ENCODE measurements around the gene HIP1R.

Gene HIP1R

DNA sequence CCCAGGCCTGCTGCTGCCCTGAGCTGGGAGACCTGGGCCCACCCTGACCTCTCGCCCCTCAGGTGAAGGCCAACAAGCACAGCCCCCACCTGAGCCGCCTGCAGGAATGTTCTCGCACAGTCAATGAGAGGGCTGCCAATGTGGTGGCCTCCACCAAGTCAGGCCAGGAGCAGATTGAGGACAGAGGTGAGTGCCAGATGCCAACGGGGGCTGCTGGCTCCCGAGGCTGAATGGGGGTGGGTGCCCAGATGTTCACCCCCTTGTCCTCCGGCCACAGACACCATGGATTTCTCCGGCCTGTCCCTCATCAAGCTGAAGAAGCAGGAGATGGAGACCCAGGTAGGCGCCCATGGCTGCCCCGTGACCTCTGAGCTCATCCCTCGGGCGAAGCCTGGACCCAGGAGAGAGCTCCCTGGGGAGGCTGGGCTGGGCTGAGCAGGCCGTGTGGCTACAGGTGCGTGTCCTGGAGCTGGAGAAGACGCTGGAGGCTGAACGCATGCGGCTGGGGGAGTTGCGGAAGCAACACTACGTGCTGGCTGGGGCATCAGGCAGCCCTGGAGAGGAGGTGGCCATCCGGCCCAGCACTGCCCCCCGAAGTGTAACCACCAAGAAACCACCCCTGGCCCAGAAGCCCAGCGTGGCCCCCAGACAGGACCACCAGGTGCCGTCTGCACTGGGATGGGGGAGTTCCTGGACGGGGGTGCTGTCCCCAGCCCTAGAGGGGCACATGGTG, 25.8 kb downstream of the HIP1R start:
- DNase-seq, result no peak

- DNase-seq, result no peak
These were observed 26.3 kb downstream of the HIP1R start for GRCh38 chr12:122861587-122861970.

DNA sequence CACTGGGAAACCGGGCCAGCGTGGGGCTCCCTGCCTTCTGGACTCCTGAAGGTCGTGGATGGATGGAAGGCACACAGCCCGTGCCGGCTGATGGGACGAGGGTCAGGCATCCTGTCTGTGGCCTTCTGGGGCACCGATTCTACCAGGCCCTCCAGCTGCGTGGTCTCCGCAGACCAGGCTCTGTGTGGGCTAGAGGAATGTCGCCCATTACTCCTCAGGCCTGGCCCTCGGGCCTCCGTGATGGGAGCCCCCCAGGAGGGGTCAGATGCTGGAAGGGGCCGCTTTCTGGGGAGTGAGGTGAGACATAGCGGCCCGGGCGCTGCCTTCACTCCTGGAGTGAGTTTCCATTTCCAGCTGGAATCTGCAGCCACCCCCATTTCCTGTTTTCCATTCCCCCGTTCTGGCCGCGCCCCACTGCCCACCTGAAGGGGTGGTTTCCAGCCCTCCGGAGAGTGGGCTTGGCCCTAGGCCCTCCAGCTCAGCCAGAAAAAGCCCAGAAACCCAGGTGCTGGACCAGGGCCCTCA, 26.9 kb downstream of the HIP1R start:
- no peak for DNase-seq

- no peak for DNase-seq
These were observed 27.8 kb downstream of the HIP1R start for GRCh38 chr12:122862872-122863701.

DNA sequence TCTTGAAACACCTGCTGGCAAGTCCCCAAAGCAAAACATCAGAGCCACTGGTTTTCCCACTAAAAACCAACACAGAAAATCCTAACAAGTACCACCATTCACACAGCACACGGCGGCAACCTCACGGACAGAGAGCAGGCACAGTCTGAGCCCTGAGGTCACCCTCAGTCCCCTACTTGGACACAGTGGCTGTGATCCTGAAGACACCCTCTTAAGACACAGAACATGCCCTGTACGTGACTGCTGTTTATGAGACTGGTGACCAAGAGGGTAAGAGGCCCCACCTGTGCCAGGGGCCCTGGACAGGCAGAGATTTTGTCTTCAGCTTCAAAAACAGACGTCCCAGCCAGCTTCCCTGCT, 29.6 kb downstream of the HIP1R start:
- no peak for DNase-seq

DNA sequence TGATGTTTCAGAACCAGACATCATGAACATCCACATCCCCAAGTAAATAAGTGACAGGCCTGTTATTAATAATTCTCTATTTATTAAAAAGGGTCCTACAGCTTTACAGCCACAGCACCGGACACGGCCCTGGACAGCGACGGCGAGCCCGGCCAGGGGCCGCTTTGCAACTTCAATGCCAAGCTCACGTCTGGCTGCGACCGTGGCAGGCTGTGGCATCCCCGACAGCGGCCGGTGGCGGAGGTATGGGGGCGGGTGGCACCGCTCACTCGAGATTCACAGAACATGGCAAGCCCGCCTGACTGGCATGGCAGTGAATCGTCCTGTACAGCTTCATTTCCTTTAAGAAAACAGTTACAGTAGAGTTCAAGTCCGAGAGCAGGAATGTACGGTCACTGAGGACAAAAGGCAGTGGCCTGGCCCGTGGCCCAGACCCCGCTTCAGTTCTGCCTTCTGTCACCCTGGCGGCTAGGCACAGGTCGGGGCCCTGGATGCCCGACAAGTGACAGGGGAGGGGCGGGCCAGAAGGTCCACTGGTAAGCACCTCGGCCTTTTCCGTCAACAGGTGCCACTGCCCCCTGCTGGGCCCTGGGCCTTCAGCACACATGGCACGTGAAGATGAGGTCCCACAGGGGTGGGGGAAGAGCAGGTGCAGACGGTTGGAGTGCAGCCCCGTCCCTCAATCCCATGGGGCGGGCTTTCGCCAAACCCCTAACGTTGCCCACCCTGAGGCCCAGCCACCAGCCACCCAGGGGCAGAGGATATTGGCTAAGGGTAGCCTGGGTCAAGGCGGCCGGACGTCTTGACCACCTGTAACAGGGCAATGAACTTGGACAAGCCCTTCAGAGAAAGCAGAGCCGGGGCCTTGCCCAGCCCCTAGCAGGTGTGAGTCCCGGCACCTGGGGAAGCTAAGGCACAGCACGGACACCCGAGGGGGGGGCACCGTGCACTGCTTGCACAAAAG, 30.3 kb downstream of the HIP1R start:
- DNase-seq, result no peak

GRCh38 chr12:122866379-122866778, 31.1 kb downstream of the HIP1R start:
- no peak for DNase-seq

GRCh38 chr12:122866950-122867607, 31.8 kb downstream of the HIP1R start:
- DNase-seq, result no peak

DNA sequence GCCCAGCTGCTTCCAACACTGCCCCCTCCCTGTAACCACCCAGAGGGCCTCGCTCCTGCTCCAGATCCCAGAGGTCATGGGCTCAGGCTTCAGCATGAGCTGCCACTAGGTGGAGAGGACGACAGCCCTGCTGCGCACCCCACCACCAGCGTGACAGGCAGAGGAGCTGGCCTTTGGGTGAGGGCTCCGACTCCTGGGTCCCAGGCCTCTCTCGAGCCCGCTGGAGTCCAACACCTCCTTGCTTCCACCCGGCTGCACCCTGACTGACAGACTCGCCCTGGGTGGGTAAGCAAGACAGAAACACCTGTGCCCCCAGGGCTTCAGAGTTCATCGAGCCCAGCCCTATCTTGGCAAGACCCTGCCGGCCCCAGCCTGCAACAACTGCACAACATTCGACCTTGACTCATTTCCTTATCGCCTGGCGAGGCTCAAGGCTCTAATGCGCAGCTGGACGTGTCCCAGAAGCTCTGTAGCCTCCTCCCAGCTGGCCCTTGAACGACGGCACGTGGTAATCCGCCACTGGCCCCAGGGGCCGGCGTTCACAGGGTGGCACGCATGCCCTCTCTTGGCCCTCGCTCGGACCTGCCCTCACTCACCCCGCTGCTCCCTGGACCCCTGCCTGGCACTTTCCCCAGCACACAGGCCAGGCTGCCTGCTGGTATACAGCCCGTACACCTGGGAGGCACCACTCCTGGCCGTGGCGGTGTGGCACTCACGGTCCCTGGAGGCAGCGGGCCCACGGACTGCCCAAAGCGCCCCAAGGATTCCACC, 32.6 kb downstream of the HIP1R start:
- DNase-seq, result no peak

GRCh38 chr12:122868471-122869177, 33.4 kb downstream of the HIP1R start:
- DNase-seq, result no peak

- DNase-seq, result no peak
These were observed 34.1 kb downstream of the HIP1R start for GRCh38 chr12:122869207-122869973.

DNA sequence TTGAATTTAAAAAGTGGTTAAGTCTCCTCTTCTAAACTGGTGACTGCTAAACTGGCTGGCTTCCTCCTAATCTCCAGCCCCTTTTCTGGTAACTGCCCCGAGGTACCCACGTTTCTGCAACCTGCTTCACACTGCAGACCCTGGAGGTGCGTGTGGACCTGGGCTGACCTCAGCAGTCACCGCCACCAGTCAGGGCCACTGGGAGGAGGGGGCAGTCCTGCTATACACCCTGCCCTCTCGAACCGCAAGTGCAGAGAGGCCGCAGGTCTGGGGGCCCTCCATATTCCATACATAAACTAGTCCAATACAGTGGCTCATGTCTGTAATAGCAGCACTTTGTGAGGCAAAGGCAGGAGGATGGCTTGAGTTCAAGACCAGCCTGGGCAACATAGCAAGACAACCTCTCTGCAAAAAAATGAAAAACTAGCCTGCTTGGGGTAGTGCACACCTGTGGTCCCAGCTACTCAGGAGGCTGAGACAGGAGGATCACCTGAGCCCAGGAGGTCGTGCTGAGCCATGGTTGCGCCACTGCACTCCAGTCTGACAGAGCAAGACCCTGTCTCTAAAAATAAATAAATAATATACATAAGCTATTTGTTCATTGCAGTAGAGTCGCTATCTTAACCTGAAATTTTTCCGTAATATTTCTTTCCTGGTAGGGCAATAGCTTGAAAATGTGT, 35.0 kb downstream of the HIP1R start:
- no peak for DNase-seq

DNA sequence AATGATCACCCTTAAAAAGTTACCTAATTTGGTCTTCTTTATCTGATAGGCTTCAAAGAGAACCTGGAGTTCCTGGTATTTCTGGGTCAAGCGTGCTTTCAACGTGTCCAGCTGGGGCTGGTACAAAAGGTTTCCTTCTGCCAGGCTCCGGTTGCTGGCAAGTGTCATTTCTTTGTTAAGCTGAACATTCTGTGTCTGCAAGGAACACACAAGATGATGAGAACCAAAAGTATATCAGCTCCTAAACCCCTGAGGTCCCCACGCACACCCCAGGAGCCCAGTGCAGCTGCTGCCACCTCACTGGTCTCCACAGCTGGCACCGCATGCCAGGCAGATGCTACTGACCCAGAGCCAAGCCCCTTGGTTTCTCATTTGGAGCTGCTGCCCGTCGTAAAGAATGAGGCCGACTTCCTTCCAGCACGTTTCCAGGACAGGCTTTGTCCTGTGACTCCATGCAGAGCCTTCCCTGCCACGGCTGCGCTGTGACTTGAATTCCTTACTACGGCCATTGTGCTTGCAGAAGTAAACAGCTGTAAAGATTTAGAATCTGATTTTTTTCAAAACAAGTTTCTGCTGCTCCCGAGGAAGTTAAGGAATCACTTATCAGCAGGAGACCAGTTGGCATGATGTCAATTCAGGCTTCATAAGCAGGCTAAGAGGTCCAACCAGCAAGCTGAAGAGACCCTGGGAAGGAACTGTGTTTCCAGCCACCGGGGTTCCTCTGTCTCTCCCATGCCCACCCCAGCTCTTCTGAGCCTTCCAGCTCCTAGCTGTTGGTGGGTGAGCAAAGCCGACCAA, 35.8 kb downstream of the HIP1R start:
- no peak for DNase-seq

DNA sequence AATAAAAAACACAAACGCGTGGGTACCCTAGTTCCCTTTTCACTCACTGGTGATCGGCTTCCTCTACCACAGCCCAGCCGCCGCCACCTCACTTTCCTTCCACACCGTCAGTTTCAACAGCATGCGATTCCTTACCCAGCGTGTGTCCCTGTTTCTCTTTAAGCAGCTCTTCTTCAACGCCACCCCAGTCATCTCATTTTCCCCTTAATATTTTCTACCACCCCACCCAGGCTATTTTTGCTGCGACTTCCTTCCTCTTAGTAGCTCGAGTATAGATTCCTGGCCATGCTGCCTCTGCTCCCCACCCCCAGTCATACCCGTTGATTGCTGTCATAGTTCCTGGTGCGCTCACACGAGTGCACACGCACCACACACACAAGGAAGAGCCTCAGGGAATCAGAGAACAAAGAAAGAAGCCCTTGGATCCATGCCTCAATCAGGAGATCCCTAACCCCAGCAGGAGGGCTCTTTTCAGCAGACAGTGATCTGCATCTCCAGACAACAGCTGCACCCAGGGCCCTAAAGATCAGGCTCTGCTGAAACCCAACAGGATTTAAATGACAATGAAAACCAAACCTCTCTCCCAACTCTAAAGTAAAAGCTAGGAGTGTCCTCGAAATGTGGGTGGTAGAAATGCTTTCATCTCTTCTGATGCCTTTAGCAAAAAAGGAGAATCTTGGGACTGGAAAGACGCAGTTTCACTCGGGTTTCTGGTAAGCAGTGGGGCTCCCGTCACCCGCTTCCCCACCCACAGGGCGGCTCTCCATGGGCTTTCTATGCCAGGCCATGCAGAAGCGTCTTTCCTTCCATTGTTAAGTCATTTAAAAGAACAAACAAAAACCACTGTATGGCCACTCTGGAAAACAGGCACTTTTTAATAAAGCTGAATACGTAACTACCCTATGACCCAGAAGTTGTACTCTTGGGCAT, 36.9 kb downstream of the HIP1R start:
- peak; percentile 80 for DNase-seq

- no peak for DNase-seq
These were observed 37.6 kb downstream of the HIP1R start for GRCh38 chr12:122872815-122873361.

- DNase-seq, result no peak
These were observed 38.3 kb downstream of the HIP1R start for GRCh38 chr12:122873540-122873939.

GRCh38 chr12:122874081-122874480, 38.8 kb downstream of the HIP1R start:
- DNase-seq, result no peak
